ENCODE measurements around the gene MAML3. TPM values are rescaled to one million over a fixed set of nuclear protein-coding genes. Genes with fewer than 3 reads are reported as not detected.

Gene MAML3
- total RNA-seq, 1 donor from 2014 or later = 24.8 TPM

- H3K4me3 Mint-ChIP-seq = no peak overlapping the region
- no peaks in the 10 kb centered on the region for H3K36me3 Mint-ChIP-seq
- H3K9me3 Mint-ChIP-seq = no peaks in the 10 kb centered on the region
- TF ChIP-seq CTCF (IDR thresholded peaks at IDR 0.05; ENCODE audit: unreplicated experiment) = no peak
- no peaks in the 10 kb centered on the region for H3K27me3 Mint-ChIP-seq (ENCODE audit: low read depth)
- no peak for DNase-seq (ENCODE audit: low spot score in 2 of 2, unreplicated experiment in 2 of 2)
- no peak overlapping the region for H3K27ac Mint-ChIP-seq
- H3K4me1 Mint-ChIP-seq = peaks cover 30% of the 10 kb centered on the region
Observed at GRCh38 chr4:139774759-139775487, 379.1 kb downstream of the MAML3 start.

GRCh38 chr4:139773560-139774318 is 380.2 kb downstream of the MAML3 start:
- Mint-ChIP-seq H3K4me3 (no peak overlapping the region), H3K27me3 (ENCODE audit: low read depth) (no peaks in the 10 kb centered on the region), H3K27ac (no peak overlapping the region), H3K4me1 (peaks cover 25% of the 10 kb centered on the region), H3K36me3 (no peaks in the 10 kb centered on the region), H3K9me3 (no peaks in the 10 kb centered on the region)
- no peak for TF ChIP-seq CTCF (IDR thresholded peaks at IDR 0.05; ENCODE audit: unreplicated experiment)
- no peak for DNase-seq (ENCODE audit: low spot score in 2 of 2, unreplicated experiment in 2 of 2)

GRCh38 chr4:139770361-139770760 is 383.6 kb downstream of the MAML3 start:
- TF ChIP-seq CTCF (IDR thresholded peaks at IDR 0.05; ENCODE audit: unreplicated experiment) = no peak
- no peak overlapping the region for H3K4me3 Mint-ChIP-seq
- no peaks in the 10 kb centered on the region for H3K36me3 Mint-ChIP-seq
- H3K4me1 Mint-ChIP-seq = peaks cover 15% of the 10 kb centered on the region
- DNase-seq (ENCODE audit: low spot score in 2 of 2, unreplicated experiment in 2 of 2) = no peak
- no peaks in the 10 kb centered on the region for H3K27me3 Mint-ChIP-seq (ENCODE audit: low read depth)
- no peak overlapping the region for H3K27ac Mint-ChIP-seq
- no peaks in the 10 kb centered on the region for H3K9me3 Mint-ChIP-seq

GRCh38 chr4:139769364-139769763 is 384.6 kb downstream of the MAML3 start:
- no peak overlapping the region for H3K27ac Mint-ChIP-seq
- no peak for TF ChIP-seq CTCF (IDR thresholded peaks at IDR 0.05; ENCODE audit: unreplicated experiment)
- no peaks in the 10 kb centered on the region for H3K27me3 Mint-ChIP-seq (ENCODE audit: low read depth)

GRCh38 chr4:139768896-139769295 is 385.1 kb downstream of the MAML3 start:
- Mint-ChIP-seq H3K4me3 (no peak overlapping the region), H3K36me3 (no peaks in the 10 kb centered on the region), H3K27ac (no peak overlapping the region), H3K27me3 (ENCODE audit: low read depth) (no peaks in the 10 kb centered on the region), H3K9me3 (no peaks in the 10 kb centered on the region), H3K4me1 (peaks cover 8% of the 10 kb centered on the region)
- DNase-seq (ENCODE audit: low spot score in 2 of 2, unreplicated experiment in 2 of 2) = no peak
- TF ChIP-seq CTCF (IDR thresholded peaks at IDR 0.05; ENCODE audit: unreplicated experiment) = no peak

More at GRCh38 chr4:139769364-139769763, 384.6 kb downstream of the MAML3 start:
- Mint-ChIP-seq H3K4me3 (no peak overlapping the region), H3K9me3 (no peaks in the 10 kb centered on the region), H3K4me1 (peaks cover 9% of the 10 kb centered on the region), H3K36me3 (no peaks in the 10 kb centered on the region)
- DNase-seq (ENCODE audit: low spot score in 2 of 2, unreplicated experiment in 2 of 2) = no peak

All from mesothelial cell of epicardium (in vitro differentiated cells).